ENCODE results near the gene PNLIPRP1.

The PNLIPRP1 gene

GRCh38 chr10:116590590-116591444 is at the start of gene PNLIPRP1:
Gene PNLIPRP1, plus strand, starts transcription at chr10:116590959. Its CDS starts 171 bp downstream, at chr10:116591130.
- DNase-seq, result no peak

- DNase-seq, result no peak
These were observed 48.6 kb upstream of the PNLIPRP1 start for GRCh38 chr10:116542007-116542677.

- DNase-seq, result no peak
These were observed 45.6 kb upstream of the PNLIPRP1 start for GRCh38 chr10:116545122-116545521.

GRCh38 chr10:116545756-116546155 is 45.0 kb upstream of the PNLIPRP1 start, which contains the start of gene PNLIP:
Gene PNLIP, plus strand, starts transcription at chr10:116545931. Its CDS starts 162 bp downstream, at chr10:116546093.
- no peak for DNase-seq

- DNase-seq, result no peak
These were observed 42.5 kb upstream of the PNLIPRP1 start for GRCh38 chr10:116548301-116548700.

GRCh38 chr10:116553378-116553980 is 37.3 kb upstream of the PNLIPRP1 start:
- DNase-seq, result no peak

- DNase-seq, result no peak
These were observed 36.1 kb upstream of the PNLIPRP1 start for GRCh38 chr10:116554628-116555027.

- no peak for DNase-seq
These were observed 34.9 kb upstream of the PNLIPRP1 start for GRCh38 chr10:116555880-116556279.

GRCh38 chr10:116557305-116557880 is 33.4 kb upstream of the PNLIPRP1 start:
- no peak for DNase-seq

- DNase-seq, result no peak
These were observed 25.2 kb upstream of the PNLIPRP1 start for GRCh38 chr10:116565534-116565933.

- DNase-seq, result no peak
These were observed 23.8 kb upstream of the PNLIPRP1 start for GRCh38 chr10:116566932-116567331.

- DNase-seq, result no peak
These were observed 23.4 kb upstream of the PNLIPRP1 start for GRCh38 chr10:116567335-116567734.

- no peak for DNase-seq
These were observed 16.0 kb upstream of the PNLIPRP1 start for GRCh38 chr10:116574797-116575196.

GRCh38 chr10:116587878-116588591 is 2.7 kb upstream of the PNLIPRP1 start:
- DNase-seq, result no peak

GRCh38 chr10:116588995-116589394 is 1.8 kb upstream of the PNLIPRP1 start:
- DNase-seq, result no peak

GRCh38 chr10:116589926-116590325 is 833 bp upstream of the PNLIPRP1 start:
- no peak for DNase-seq

GRCh38 chr10:116593139-116593740 is 2.5 kb downstream of the PNLIPRP1 start:
- DNase-seq, result no peak

GRCh38 chr10:116594525-116595035 is 3.8 kb downstream of the PNLIPRP1 start:
- no peak for DNase-seq

GRCh38 chr10:116596062-116596461 is 5.3 kb downstream of the PNLIPRP1 start:
- DNase-seq, result no peak

GRCh38 chr10:116597543-116597942 is 6.8 kb downstream of the PNLIPRP1 start:
- no peak for DNase-seq

- no peak for DNase-seq
These were observed 7.6 kb downstream of the PNLIPRP1 start for GRCh38 chr10:116598329-116598728.

GRCh38 chr10:116599991-116600390 is 9.2 kb downstream of the PNLIPRP1 start:
- no peak for DNase-seq
